ENCODE results near the gene DCPS.
"Not testable (repeated sequence)": the region's sequence is repeated elsewhere in the genome, so short reads cannot be mapped to it uniquely, and the experiment has no call there.

Gene DCPS

DNA sequence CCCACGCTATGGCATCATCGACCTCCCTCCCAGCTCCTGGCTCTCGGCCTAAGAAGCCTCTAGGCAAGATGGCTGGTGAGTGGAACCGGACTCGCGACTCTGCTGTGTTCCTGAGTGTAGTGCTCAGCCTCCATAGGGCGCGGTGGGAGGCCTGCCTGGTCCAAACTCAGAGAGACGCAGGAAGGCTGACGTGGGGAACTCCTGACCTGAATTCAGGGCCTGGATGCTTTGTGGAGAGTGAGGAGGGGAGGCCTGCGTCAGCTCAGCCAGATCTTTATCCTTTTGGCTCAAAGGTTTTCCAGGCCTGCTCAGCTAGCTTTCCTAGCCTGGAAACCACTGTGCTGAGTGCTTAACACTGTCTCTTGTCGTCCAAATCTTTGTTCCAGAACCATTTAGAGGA is 13.0 kb upstream of the DCPS start:
- no peak for DNase-seq

DNA sequence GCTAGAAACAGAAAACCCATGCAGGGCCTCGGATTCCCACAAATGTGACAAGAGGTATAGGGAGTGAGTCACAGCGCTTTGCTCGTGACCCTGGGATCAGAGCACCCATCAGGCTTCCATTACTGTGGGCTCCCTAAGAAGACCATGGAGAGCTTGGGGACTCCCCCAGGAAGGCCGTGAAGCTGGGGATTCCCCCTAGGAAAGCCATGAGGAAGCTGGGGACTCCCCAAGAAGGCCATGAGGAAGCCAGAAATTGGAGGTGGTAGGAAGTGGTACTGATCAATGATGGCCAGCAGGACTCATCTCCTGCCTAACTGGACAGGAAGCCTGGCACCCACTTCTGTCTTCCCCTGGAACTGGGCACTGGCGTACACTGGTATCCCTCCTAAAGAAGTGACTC is 10.1 kb upstream of the DCPS start:
- no peak for DNase-seq

DNA sequence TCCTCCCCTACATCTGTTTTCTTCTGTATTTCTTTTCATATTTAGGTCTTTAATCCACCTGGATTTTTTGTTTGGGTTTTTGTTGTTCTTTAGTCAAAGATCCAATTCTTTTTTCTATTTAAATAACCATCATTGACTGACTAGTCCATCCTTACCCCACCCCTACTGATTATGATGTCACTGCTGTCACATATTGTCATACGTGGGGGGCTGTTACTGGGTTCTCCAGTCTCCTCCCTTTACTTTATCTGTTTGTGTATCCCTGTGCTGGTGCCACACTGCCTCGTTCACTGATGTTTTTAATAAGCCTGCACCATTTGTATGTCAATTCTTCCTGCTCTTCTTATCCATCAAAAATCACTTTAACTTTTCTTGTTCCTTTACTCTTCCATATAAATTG is 6.9 kb upstream of the DCPS start:
- DNase-seq = no peak

DNA sequence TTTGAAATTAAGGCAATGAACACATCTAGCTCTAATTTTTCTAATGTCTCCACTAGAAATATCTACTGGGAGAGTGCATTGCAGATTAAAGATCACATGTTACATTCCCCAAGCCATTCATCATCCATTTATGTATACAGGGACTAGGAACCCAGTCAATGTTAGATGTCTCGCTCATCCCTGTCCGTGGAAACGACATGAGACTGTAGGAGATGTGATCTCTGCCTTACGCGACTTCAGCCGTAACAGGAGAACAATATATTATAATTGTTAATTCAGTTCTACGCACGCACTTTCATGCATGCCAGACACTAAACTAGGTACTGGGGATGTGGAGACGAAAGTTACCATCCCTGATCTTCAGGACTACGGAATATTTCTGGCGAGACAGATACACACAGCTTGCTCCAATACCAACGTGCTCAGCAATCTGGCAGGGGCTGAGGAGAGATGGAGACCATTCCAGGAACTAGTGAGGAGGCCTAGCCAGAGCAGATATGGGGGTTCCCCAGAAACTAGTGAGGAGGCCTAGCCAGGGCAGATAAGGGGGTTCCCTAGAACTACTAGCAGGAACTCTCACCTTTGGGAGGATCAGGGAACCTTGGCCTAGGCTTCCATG is 706 bp downstream of the DCPS start:
- DNase-seq = no peak

DNA sequence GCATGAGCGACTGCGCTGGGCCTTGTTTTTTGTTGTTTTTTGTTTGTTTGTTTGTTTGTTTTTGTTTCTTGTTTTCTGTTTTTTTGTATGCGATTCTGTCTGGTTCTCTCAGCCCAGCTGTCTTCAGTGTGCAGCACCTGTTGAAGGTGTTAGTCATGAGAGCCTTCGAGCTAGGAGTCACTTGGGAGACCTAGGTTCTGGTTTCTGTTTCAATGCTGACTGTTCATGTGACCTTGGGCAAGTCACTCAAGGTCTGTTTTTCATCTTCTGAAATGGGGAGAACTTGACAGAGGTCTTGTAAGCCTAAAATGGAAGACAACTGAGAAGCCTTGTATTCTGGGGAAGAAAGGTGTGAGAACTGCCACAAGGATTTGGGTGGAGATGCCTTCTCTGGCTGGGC is 1.8 kb downstream of the DCPS start:
- no peak for DNase-seq

DNA sequence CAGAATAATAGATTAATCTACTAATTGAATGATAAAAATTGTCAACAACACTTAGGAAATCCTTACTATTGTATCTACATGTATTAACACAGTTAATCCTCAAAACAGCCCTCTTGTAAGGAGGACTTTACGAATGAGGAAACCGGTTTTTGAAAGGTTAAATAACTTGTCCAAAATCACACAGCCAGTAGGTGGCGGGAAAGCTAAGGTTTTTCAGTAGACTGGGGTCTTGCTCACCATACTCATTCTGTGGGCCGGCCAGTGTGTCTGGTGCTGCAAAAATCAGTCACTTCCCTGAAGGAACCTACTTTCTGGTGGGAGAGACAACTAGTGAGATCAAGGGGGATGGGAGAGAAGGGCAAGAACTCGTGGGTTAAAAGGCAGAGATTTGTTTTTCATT is 3.8 kb downstream of the DCPS start:
- no peak for DNase-seq

DNA sequence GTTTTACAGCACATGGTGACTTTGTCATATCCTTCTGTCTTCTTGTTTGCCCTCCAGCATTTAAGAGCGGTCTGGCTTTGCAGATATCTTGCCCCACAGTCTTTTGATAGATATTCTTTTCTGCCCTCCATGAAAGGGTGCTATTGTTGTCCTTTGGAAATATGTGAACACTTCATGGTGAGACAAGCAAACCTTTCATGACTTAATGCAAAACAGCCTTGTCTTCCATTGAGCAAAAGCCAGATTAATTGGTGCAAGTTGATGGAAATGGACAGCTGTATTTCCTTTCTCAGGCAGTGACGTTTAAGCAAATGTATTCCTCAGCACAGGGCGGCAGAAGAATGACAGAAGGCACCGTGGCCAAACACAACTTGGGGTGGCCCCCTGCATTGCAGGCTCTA is 4.4 kb downstream of the DCPS start:
- DNase-seq = no peak

DNA sequence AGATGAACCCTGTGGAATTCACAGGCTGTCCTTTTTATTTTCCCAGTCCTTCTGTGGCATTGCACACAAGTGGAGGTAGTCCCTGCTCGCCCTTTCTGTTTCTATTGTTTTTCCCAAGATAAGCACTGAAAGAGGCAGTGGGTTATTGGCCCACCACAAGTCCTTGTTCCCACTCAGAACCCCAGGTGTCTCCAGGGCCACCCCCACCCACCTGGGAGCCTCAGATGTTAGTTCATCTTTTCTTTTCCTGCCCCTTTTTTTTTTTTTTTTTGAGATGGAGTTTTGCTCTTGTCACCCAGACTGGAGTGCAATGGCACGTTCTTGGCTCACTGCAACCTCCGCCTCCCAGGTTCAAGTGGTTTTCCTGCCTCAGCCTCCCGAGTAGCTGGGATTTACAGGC is 4.9 kb downstream of the DCPS start:
- DNase-seq = not testable (repeated sequence)

DNA sequence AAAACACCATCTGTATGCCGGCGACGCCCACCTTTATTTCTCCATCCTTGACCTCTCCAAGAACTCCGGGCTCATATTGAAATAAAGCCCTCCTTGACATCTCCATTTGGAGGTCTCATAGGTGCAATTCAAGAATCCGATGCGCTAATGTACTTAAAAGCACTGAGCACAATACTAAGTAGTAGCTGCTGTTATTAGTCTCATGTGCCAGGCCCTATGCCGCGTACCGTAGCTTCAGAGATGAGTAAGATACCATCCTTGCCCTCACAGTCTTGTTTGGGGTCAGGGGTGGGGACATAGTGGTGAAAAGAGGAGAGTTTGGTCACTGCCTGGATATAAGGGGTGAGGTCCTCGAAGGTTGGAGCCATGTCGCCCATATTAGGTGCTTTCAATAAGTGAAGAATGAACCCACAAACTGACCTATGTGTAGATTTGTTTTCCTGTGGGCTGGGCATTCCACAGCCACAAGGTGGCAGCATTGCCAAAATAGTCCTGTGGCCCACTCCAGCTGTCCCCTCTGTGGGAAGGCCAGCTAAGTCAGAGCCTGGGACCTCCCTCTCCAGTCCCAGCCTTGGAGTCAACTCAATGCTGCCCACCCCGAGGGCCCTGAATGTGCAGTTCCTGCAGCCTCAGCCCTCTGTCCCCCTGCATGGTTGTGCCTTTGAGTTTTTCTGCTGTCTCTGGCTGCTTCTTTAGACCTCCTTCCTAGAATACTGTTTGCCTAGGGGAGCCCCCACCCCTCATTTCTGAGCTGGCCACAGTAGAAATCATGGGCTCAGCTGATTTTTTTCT is 6.5 kb downstream of the DCPS start:
- DNase-seq = peak; percentile 52

DNA sequence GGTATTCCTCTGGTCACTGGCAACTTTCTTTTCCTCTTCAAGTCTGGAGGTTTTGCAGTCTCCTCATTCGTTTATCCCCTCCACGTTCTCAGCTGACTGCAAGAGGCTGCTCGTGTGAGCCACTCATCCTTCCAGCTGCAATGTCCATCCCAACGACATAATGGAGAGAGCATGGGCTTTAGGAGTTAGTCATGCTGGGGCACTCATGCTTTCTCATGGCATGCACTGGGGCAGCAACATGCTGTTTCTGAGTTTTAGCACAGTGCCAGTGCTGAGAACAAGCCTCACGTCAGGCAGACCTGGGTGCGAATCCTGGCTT is 7.1 kb downstream of the DCPS start:
- DNase-seq = no peak

DNA sequence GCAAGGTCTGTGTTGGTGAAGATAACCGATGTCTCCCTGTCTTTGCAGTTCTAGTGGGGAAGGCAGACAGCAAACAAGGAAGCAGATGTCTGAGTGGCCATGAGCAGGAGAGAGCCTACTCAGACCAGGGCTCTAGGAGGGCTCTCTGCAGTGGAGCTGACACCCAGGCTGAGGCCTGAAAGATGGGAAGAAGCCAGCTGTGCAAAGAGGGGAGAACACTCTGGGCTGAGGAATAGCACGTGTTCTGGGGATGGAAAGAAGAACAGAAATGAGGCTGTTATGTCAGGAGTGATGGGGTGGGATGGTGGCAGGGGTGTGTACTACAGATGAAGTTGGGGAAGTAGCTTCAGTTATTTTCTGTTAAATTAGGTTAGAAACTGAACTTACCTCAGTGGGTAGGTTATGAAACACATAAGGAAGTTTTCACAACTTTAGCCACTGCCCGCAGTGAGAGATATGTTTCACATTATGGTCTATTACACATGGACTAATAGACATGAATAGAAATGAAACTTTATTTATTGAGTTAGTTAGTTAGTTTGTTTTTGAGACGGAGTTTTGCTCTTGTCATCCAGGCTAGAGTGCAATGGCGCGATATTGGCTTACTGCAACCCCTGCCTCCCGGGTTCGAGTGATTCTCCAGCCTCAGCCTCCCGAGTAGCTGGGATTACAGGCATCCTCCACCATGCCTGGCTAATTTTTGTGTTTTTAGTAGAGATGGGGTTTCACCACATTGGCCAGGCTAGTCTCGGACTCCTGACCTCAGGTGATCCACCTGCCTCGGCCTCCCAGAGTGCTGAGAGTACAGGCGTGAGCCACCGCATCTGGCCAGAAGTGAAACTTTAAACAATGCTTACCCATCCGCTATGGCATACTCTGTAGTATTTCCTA is 7.8 kb downstream of the DCPS start:
- DNase-seq = no peak

DNA sequence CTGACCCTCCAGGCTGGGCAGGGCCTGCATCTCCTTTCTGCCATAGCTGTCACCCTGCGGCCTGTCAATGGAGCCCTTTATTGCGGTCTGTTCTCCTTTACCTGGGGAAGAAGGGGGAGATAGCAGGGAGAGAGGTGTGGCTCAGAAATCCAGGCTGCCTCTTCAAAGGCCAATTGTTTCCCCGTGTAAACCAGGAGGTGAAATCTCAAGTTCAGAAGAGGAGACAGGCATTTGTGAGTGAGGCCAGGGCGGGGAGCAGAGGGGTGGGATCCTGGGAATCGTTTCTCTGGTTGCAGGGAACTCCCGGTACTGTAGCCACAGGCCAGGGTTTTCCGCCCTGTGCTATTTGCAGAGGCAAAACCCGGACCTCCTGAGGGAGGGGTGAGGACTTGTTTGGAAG is 9.1 kb downstream of the DCPS start:
- DNase-seq = no peak

DNA sequence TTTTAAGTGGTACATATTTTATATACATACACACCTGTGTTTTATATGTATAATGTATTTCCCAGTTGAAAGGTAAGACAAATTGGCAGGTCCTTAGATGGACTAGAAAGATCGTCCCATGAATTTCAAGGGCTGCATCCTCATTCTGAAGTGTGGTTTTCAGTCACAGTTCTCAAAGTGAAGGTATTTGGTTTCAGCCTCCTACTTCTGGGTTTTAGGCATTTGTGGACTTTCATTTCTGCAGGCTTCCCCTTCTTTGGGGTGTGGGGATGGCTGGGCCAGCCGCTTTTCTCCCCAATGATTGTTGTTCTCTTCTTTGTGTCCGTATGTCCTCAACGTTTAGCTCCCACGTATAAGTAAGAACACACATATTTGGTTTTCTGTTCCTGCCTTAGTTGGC is 10.0 kb downstream of the DCPS start:
- DNase-seq = no peak

DNA sequence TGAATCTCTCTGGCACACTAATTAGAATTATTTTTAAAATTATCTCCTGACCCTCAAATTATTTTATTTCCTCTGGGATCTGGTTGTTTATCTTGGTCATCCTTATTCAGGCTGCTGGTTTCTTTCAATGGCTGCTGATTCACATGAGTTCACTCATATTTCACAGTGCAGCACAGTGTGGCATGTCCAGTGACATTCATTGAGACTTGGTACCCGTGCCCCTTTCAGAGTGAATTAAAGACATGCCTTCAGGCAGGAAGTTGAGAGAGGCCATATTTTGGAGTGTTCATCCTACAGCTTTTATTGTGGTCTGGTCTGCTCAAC is 13.5 kb downstream of the DCPS start:
- DNase-seq = no peak

DNA sequence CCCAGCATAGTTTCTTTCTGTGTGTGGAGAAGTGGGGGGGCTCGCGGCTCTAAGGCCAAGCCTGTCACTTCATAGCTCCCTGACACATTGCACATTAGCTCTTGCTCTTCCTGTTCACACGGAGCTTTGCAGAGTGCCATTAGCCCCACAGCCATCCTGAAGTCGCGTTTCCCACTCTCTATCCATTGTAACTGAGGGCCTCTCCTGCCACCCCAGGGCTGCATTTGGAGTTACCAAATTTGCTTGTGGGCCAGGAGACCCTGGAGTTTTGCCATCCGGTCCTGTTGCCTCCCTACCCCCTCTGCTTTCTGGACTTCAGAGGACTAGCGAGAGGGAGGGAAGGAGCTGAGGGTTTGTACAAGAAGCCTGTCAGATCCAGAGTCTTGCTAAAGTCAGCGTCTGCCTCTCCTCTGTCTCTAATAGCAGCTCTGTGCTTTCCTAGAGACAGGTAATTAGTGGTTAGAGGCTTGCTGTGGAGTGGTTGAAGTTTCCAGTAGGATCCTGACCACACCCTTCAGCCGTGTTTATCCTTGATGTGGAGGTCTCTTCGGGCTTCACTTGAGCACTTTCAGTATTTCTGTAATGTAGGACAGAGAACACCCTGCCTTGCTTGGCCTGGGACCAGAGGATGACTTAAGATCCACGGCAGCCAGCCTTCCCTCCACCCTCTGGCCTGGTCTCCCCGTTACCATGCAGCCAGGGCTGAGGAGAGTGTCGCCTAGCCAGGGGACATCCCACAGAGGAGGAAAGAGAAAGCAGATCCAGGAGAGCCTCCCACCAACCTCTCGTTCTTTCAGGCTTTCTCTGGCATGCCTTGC is 14.1 kb downstream of the DCPS start:
- DNase-seq = no peak

DNA sequence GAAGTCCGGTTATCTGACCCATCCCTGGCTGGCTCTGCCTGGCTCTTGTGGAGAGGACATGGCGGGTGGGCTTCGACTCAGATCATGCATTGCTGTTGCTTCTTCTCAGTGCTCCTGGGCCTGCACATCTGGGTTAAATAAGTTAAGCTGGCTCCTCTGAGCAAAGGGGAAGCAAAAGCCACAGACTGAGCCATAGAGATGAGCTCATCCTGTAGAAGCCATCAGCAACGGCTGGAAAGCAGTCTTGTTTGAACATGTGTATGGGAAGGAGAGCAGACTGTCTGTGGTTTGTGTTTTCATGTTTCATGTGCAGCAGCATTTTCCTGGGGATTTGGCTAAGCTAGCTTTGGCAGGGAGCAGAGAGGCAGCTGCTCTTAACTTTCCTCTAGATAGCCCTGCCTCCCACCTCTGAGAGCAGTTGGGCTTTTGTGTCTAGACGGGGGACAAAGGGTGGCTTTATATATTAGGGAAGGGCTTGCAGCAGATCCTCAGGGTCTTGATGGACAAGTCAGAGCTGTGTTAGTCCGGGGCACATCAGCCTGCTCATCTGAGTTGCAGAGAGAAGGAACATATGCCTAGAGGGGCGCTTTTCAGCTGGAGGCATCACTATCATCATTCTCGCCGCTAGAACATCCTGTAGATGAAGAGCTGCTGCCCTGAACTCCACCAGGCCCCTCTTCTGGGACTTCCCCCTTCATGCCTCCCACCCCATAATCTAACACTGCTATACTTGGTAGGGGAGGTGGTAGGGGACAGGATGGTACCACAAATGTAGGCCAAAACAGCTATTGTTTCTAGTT is 14.9 kb downstream of the DCPS start:
- DNase-seq = no peak

DNA sequence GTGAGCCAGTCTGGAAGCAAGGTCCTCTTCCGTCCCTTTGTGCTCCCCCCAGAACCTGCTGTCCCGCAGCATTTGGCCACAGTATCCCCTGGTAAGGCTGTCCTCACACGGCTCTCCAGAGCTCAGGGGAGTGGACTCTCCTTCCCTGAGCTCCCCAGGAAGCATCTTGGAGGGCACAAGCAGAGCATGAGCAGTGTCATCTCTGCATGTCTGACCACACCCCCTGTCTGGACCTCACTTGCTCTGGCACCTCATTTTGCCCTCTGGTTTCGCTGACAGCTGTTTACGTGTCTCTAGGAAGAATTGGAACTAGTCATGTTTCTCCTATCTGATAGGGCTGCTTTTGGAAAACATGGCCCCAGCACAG is 15.5 kb downstream of the DCPS start:
- no peak for DNase-seq

DNA sequence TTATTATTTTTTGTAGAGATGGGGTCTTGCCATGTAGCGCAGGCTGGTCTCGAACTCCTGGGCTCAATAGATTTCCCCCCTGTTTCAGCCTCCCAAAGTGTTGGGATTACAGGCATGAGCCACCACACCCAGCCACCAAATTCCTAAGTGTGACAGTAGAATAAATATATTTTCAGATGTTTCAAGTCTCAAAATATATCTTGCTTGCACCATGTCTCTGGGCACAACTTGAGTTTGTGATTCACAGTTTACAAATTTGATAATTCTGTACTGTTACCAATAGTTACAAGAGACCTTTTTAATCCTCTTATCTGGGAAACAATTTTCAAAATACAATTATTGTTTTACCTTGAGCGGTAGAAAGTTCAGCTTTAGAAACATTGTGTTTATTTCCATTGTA is 19.1 kb downstream of the DCPS start:
- DNase-seq = no peak

DNA sequence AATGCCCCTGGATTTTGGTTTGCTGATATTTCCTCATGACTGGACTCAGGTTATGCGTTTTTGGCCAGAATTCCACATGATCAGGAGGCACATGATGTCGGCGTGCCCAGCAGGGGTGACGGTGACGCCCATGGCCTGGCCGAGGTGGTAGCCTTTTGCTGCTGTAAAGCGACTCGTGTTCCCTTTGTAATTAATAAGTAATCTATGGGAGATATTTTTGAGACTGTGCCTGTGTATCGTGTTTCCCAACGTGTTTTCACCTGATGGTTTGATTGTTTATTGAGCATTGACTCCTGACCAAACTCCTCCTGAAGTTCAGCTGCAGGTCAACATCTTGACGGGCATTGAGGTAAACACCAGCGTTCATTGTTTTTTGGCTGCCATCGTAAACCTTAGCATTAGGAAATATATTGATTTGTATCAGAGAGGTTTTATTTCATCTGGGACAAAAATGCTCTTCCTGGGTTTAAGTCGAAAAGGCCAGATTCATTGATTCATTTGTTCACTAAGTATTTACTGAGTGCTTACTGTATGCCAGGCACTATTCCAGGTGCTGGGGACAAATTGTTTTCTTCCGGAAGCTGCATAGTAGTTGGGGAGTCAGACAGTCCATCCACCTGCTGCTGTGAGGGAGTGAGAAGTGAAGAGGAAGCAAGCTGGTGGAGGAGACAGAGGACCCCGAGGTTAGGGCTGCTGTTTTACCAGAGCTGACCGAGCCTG is 23.6 kb downstream of the DCPS start:
- DNase-seq = no peak

DNA sequence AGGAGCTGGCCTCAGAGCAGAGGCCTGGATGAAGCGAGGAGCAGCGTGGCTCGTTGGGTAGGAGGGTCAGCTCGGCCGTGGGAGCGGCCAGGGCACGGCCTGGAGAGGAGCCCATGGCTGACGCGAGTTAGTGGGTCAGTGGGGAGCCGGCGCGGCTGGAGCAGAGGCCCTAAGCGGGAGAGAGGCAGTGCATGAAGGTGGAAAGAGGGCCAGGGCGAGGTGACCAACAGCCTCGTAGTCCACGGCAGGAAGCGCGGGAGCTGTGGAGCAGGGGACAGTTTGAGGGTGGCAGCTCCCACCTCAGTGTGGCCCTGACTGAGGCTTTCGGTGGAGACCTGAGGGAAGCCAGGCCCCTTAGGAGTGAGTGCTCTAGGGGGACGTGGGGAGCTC is 24.1 kb downstream of the DCPS start:
- DNase-seq = no peak

DNA sequence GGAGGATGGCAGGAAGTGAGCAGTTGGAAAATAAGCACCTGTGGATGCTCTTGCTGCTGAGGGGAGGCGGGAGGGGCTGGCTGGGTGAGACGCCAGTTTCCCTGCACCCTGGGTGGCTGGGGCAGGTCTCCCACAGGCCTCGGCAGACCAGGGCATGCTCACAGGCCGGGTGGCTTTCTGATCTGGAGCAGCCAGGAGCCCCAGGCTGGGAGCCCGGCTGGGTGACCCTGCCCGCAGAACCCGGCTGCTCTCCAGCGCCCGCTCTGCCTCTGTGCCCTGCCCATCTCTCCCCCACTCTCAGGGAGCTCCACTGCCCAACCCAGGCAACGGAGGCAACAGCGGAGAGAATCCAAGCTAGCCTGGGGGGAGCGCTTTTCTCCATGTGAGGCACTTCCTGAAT is 24.6 kb downstream of the DCPS start:
- no peak for DNase-seq
